Uterus (tissue), 2 donors: ENCODE measurements around the gene UPK1A.

Experiments used
- CTCF ChIP-seq, 4 experiments: fragments of 200-600 bp in 2 of 4; fragments of 450-650 bp in 2 of 4; sonication (generic) in 2 of 4; IDR thresholded peaks; one replicate each; pipeline ENCODE4 v1.5.1; 2016 to 2019; ENCODE audit warnings: antibody characterized with exemption in 4 of 4, mild to moderate bottlenecking in 2 of 4, moderate library complexity in 1 of 4
- POLR2A ChIP-seq, 2 donors: fragments of 450-650 bp; IDR thresholded peaks; one replicate each; pipeline ENCODE4 v1.6.1; 2016; ENCODE audit warnings: antibody characterized with exemption in 2 of 2, mild to moderate bottlenecking in 1 of 2, moderate library complexity in 1 of 2

GRCh38 chr19:35643255-35644205, 22.8 kb upstream of the UPK1A start:
- TF ChIP-seq POLR2A (IDR thresholded peaks at IDR 0.05) (peak in 1 of 2 donors; percentile 65), CTCF (IDR thresholded peaks at IDR 0.05) (no peak)
